GM18519 (cell line): Measurements from ENCODE around the gene TIE1.
"Not testable (repeated sequence)": the region's sequence is repeated elsewhere in the genome, so short reads cannot be mapped to it uniquely, and the experiment has no call there.

ENCODE experiments used
- ATAC-seq: cut with Tn5 transposase; IDR thresholded peaks from one replicate; pipeline ENCODE4 v1.9.1; 2021; ENCODE audit warnings: mild to moderate bottlenecking, moderate library complexity; ENCODE audit not compliant: unreplicated experiment, low FRiP score

Gene TIE1

GRCh38 chr1:43358746-43359693 lies 58.2 kb downstream of the TIE1 start, which contains the start of gene CDC20:
Gene CDC20 (plus strand): TSS chr1:43358981. CDS start chr1:43359216, 235 bp downstream.
- peak; percentile 67 for ATAC-seq

- ATAC-seq: no peak
Measured at GRCh38 chr1:43359696-43360095, 58.9 kb downstream of the TIE1 start.

GRCh38 chr1:43360616-43361015 lies 59.8 kb downstream of the TIE1 start:
- ATAC-seq: no peak

- no peak for ATAC-seq
Measured at GRCh38 chr1:43363283-43363934, 62.6 kb downstream of the TIE1 start.

- no peak for ATAC-seq
Measured at GRCh38 chr1:43363935-43364525, 63.2 kb downstream of the TIE1 start.

- no peak for ATAC-seq
Measured at GRCh38 chr1:43365678-43366077, 64.9 kb downstream of the TIE1 start.

GRCh38 chr1:43366179-43366578 lies 65.4 kb downstream of the TIE1 start:
- ATAC-seq: no peak

GRCh38 chr1:43366601-43367025 lies 65.8 kb downstream of the TIE1 start:
- no peak for ATAC-seq

GRCh38 chr1:43367026-43367903 lies 66.5 kb downstream of the TIE1 start:
- peak; percentile 7 for ATAC-seq

GRCh38 chr1:43367904-43368645 lies 67.3 kb downstream of the TIE1 start, which contains the start of gene ELOVL1:
Gene ELOVL1 (minus strand): TSS chr1:43368011. CDS start chr1:43365609, 2,402 bp downstream.
- ATAC-seq: peak; percentile 45

GRCh38 chr1:43368646-43369020 lies 67.9 kb downstream of the TIE1 start:
- ATAC-seq: no peak

- ATAC-seq: not testable (repeated sequence)
Measured at GRCh38 chr1:43369779-43370178, 69.0 kb downstream of the TIE1 start.

GRCh38 chr1:43370564-43370963 lies 69.8 kb downstream of the TIE1 start:
- ATAC-seq: no peak

- ATAC-seq: no peak
Measured at GRCh38 chr1:43372172-43372571, 71.4 kb downstream of the TIE1 start.
